GM18499 (cell line): Measurements from ENCODE around the gene ARHGAP32.

Experiments
- ATAC-seq: cut with Tn5 transposase; IDR thresholded peaks from one replicate; pipeline ENCODE4 v1.9.1; 2021; ENCODE audit warnings: moderate number of reproducible peaks; ENCODE audit not compliant: insufficient read depth, unreplicated experiment

Gene ARHGAP32

DNA sequence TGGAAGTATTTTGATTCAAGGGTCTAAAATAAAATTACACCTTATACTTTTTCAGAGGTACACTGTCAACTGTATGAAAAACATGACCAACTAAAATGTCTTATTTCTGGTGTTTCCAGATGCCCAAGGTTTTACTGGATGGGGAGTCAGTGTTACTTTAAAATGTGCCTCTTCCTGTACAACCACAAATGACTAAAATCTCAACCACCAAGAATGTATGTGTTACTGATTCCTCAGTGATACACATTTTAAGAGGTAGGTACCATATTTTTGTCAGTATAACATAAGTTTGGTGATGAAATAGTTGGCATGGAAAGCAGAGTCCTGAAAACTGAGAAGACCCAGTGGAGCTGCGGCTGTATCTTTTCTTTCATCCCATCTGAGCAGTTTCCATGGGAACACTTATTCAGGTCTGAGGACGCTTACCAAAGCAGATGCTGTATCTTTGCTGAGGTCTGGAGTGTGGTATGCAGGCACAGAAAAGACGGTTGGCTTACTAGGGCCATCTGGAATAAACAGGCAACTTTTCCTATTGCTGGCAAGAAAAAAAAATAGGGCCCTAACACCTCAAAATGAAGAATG lies 228.3 kb downstream of the ARHGAP32 start:
- ATAC-seq: no peak

DNA sequence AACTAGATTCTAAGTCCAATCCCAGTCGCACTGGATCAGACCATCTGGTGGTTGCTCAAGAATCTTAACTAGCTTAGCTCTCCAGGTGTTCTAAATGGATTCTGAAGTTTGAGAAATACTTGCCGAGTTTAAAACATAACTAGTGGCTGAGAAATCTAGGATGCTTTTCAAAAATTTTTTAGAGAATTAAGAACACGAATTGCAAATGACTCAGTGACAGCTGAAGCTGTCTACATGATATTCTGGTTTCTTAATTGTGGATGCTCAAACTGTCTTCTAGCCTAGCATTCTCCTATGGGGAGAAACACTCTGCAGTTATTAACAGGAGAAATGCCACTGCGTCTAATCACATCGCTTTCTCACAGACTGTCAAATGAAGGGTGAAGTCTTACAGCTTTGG lies 229.2 kb downstream of the ARHGAP32 start:
- ATAC-seq: no peak

DNA sequence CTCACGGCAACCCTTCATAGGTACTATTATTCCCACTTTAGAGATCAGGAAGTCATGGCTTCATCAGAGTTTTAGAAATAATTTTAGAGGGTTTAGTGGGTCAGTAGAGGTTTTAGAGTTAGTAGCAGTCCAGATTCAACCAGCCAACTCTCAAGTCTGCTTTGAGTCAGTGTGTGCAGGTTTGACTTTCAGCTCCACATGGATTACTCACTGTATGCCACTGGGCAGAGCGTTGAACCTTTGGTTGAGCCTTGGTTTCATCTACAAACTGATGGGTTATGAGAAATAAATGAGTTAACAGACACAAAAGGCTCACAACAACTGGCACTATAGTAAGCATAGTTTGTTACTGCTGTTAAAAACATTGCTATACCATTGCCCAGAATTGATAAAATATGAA lies 230.5 kb downstream of the ARHGAP32 start:
- ATAC-seq: no peak

DNA sequence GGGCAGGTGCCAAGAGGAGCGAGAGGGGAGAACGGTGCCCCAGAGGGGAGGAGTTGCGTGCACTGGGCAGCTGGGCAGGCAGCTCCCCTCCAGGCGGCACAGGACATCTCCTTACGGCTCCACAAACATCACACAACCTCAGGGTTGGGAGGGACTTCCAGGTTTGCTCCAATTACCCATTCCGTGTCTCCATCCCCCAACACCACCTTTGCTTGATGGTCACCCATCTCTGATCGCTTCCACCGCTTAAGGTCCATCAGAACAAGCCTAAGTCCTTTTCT lies 235.0 kb downstream of the ARHGAP32 start:
- no peak for ATAC-seq

DNA sequence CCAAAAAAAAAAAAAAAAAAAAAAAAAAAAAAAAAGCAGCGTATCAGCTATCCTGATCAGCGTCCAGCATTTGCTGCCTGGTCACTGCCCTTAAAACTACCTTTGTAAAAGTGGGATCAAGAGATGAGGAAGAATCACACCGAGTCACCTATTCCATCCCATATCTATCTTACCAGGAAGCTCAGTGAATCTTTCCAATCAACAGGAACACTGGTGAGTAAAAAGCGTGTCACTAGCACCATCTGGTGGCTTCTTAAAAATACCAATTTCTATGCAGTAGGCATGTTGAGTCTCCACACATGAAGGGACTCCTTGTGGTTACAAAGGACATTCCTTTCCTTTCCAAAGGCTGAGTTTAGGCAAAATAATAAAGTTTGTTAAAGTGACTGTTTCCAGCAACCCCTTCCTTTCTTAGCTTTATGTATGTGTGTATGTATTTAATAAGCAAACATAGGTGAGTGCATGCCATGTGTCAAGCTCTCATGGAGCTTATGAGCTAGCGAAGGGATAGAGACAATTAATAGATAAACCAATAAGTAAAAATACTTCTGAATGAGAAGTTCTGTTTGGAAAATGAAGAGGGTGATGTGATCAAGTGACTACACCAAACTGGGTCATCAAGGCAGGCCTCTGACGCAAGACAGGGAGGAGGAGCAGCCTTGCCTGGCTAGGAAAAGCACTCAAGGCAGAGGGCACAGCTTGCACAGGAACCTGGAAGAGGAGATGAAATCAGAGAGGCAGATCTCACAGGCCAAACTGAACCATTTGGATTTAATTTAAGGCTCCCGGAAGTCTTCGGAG lies 235.5 kb downstream of the ARHGAP32 start:
- ATAC-seq: no peak

DNA sequence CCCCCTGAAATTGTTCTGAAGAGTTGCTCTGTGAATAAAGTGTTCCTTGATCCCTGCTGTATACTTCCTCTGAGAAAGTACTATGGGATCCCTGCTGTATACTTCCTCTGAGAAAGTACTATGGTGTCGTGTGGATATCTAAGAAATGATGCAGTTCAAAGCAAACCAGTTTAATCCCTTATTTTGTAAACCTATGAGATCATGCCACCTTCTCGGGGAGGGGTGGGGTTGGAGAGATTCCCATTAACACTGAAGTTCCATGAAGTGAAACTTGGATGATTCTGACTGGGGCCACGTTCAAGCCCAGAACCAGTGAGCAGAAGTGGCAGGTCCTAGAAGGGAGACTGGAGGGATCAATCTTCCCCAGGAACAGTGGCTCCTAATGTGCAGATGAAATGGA lies 236.5 kb downstream of the ARHGAP32 start:
- no peak for ATAC-seq

DNA sequence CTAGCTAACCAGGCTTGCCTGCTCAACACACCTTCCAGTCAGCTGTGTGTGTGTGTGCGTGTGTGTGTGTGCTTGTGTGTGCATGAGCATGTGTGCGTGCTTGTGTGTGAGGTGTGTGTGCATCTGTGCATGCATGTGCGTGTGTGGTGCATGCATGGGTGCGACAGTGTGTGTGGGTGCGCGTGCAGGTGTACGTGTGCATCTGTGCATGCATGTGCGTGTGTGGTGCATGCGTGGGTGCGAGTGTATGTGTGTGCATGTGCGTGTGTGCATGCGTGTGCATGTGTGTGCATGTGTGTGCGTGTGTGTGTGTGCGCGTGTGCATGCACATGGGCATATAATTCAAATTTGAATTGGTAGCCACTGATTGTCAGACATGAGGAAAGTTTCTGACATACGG lies 239.0 kb downstream of the ARHGAP32 start:
- ATAC-seq: no peak

DNA sequence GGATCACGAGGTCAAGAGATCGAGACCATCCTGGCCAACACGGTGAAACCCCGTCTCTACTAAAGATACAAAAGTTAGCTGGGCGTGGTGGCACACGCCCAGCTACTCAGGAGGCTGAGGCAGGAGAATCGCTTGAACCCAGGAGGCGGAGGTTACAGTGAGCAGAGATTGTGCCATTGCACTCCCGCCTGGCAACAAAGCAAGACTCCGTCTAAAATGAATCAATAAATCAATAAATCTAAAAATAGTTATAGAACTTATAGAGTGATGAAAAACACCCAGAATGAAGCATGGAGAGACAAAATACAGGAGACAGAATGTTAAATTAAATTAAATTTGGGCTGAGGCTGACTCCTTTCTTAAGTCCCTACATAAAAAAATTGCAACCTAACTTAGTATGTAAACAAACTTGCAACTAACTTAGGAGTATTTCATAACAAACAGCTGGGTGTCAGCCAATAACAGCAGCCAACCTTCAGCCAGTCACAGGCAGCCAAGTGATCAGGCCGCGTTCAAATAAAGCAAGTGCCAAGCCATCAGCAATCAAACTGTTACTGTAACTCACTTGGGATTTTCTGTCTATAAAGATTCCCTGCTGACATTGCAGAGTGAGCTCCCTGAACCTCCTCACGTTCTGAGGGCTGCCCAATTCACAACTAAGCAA lies 242.2 kb downstream of the ARHGAP32 start:
- ATAC-seq: no peak

DNA sequence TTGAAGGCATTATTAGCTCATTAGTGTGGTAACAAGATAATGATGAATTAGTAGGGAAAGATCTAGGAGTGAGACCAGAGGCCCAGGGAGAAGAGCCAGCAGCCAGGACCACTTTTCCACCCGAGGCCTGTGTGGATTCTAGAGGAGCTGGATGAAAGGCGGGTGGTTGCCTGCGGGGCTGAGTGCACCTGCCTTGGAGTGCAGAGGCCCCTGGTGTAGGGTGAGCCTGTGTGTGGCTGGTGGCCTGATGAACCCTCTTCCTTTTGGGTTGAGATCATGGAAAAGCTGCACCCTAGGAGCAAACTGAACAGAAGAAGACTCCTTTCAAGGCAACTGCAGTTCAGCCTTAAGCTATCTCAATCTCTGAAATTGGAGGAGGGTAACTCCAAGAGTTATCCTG lies 243.5 kb downstream of the ARHGAP32 start:
- no peak for ATAC-seq

DNA sequence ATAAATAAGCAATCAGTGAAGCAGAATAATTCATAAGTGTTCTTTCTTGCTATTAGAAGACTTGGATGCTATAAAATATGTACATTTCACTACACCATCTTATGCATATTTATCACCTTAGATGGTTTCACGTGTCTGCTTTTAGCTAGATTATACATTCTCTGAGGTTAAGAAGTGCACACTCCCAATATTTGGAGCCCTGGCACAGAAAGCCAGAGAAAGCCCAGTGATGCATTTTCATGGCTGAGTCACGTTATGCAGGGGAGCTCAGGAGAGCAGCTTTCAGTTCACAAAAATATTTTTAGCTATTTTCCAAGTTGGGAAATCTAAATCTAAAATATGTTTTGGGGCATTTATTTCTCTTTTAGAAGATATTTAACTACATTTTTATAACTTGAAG lies 244.4 kb downstream of the ARHGAP32 start:
- no peak for ATAC-seq

DNA sequence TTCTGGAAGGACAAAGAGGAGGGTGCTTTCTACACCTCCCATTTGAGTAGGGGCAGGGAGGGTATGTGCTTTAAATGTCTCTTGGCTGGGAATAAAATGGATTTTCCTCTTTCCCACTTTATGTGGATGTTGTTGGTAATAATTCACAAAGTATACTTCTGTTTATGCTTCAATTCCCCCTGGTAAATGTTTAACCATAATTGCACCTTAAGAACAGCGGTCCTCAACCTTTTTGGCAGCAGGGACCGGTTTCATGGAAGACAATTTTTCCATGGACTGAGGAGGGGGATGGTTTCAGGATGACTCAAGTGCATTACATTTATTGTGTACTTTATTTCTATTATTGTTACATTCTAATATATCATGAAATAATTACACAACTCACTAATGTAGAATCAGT lies 245.5 kb downstream of the ARHGAP32 start:
- no peak for ATAC-seq

DNA sequence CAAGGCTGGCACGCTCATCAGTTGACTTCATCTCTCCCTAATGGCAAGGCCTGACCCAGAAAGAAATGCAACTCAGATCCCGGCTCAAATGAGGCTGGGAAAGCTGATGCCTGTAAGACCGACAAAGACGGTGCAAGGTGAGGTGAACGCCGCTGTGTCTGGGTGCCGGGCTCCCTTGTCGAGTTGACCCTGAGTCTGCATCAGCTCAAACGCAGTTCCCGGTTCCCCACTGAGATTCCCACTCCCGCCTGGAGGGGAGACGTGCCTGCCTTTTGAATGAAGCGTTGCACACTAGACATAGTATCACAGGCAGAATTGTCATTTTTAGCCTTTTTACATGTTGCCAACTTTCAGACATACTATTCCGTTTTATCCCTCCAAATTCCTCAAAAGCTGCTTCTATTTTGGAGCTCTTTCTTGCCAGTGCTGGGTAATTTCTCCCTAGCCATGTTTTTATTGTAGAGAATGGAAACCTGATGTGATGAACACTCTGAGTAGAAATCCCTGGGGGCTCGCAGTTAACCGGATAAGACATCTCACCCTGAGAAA lies 248.6 kb downstream of the ARHGAP32 start:
- no peak for ATAC-seq

DNA sequence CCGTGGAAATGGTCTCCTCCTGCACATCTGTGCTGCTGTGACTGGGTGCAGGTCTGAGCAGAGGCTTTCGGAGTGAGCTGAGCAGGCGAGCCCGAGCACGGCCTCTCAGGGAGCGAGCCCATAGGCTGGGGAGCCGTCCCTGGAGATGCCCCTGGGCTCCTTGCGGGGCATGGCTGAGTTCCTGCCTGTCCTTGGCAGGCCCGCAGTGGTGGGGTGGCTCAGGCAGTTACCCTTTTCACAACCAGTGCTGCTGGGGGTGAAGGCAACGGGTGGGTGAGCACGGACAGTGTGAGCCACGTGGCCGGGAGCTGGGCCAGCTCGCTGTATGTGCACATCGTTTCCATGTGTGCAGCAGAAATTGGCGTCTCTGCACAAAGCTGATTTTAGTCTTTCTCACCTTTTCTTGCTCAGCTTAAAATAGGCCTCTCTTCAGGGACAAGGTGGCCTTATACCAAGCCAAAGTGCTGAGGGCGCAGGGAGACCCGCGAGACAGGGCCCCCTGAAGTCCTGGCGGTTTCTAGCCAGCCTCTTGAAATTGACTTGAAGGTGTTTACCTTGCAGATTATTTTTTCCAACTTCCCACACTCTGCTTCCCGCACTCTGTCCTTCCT lies 249.2 kb downstream of the ARHGAP32 start, which contains the start of gene TP53AIP1:
TP53AIP1 (minus strand) TSS at position 55 of the 611 bp plus-strand sequence. CDS start 5,053 bp downstream, outside the sequence.
- ATAC-seq: no peak

DNA sequence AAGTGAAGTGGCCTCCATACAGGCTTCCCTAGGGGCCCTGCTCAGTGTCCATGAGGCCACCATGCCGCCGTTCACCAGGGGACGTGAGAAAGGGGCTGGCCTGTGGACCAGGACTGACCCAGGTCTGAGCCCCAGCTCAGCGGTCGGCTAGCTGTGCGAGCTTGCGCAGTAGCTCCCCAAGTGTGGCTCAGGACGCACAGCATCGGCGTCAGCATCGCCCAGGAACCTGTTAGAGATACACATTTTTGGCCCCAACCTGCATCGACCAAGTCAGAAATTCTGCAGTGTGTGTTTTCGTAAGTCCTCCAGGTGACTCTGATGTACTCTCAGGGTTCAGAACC lies 249.9 kb downstream of the ARHGAP32 start:
- no peak for ATAC-seq

DNA sequence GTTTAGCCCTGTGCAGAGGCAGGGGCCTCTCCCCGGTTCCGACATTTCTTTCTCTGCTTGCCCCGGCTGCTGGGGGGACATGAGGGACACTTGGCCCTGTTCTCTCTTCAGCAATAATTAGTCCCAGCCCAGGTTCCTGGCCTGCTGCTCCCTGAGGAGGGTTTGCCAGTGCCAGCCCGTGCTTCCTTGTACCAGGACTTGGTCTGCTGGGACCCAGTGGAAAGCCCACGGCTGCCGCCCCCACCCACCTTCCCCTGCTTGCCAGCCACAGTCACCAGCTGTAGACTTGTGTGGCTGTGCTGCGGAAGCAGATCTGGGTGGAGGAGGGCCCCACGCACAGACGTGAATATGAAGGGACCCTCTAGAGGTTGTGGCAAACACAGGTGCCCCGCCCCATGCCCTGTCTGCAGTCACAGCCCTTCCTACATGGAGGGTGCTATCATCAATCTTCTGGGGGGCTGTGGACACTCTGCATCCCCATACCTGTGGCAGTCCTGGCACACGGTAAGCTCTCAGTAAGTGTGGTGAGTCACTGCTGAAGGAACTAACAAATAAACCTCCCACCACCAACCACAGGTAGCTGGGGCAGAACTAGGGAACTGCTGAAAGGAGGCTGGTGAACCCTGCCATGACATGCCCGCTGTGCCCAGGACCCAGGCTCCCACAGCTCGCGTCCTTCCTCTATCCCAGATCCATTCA lies 250.4 kb downstream of the ARHGAP32 start:
- no peak for ATAC-seq

DNA sequence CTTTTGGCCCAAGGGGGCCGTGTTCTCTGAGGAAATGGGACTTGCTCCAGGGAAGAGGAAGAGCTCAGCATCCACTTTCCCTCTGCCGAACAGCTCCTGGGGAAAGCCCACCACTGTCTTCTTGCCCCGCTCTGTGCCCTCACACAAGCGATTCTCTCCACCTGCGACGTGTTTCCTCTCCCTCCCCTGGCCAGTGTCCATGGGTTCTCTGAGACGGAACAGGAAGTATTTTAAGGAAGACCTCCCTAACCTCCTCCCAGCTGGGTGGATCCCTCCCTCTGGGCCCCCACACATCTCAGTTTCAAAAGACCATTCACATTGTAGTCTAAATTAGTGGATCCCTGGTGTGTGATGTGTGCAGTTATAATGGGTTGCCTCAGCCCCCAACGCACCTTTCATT lies 251.0 kb downstream of the ARHGAP32 start:
- ATAC-seq: no peak

DNA sequence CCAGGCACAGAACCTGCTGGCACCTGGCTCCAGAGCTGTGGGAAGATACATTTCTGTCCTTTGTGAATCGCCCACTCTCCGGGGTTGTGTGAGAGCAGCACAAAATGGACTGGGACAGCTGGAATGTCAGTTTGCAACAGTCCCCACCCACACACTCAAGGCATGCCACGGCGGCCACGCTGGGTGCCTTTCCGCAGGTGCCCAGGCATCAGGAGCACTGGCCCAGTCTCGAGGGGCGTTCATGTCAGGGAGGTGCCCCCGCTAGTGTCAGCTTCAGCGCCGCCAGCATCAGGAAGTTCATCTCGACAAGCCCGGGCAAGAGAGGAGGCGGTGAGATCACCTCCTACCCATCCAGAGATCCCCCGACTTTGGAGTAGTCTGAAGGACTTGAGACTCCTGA lies 251.5 kb downstream of the ARHGAP32 start:
- ATAC-seq: no peak

DNA sequence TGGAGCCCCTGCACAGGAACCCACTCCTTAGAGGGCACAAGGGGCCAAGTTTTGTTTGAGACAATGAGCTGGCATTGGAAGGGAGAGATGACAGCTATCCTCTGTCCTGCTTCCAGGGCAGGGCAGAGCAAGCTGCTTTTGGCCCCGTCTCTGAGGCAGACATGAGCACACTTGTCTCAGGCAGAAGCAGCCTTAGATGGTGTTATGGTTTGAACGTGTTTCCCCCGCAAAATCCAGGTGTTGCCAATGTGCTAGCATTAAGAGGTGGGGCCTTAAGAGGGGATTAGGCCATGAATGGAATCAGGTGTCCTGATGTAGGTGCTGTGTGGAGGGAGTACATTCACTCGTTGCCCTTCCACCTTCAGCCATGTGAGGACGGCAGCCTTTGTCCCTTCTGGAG lies 252.0 kb downstream of the ARHGAP32 start:
- ATAC-seq: no peak

DNA sequence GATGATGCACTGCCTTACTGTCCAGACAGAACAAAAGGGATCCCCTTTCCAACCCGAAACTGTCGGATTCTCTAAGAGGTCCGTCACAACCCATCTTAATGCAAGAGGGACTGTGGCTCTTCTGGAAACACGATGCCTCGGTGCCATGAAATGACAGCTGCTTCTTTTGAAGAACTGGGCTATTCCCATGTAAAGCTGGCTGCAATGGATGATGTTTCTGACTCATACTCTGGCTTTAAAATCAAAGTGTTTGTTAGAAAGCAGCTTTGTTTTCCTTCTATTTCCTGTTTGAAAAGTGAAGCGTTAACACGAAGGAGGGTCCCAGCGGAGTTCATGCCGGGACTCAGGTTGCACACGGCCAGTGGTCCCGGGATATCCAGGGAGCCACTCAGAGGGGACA lies 252.5 kb downstream of the ARHGAP32 start:
- no peak for ATAC-seq

DNA sequence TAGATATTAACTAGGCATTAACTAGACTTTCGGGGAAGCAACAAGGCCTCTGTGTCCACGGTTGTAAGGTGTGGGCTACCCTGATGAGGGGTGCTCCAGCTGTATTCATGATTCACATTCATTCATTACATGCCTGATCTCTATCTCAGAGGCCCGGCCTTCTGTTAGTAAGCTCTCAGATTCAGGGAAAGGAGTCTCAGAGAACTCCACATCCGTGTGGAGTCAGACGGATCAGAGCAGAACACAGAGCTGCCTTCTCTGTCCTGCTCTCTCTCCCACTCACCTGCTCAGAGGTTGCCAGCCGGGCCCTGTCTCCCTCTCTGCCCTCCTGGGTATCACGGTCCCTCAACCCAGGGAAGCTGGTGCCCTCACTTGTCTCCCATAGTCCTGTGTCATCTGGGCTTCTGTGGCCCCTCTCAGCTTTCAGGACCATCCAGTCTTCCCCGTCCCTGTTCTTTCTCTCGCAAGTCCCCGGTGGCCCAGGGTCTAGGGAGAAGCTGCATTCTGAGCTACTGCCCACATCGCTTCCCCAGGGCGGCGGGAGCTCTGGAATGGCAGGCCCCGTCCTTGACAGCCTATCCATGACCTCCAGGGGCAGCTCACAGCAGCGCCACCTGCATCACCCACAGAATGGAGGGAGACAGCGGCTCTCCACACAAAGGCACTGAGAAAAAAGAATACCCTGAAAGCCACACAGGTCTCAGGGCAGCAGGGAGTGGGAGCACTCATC lies 253.8 kb downstream of the ARHGAP32 start:
- no peak for ATAC-seq
